Activated T-cell treated with anti-CD3 and anti-CD28 coated beads, Interleukin-2, amount 50 U/mL, for 72 hours (primary cell): ENCODE data around the gene VPS37D. TPM values are rescaled to one million over a fixed set of nuclear protein-coding genes. Genes with fewer than 3 reads are reported as not detected.

Experiments
- ATAC-seq, 2 donors: fragments of 150-1000 bp; cut with Tn5 transposase; replicated peaks in 1 of 2; 2 replicates each; pipeline ENCODE4 v1.10.0; 2021; ENCODE audit warnings: moderate library complexity in 2 of 2, mild to moderate bottlenecking in 1 of 2
- DNase-seq, 2 donors: peaks; one replicate each; pipeline ENCODE4 v3.0.0; 2021 to 2022; ENCODE audit warnings: mixed read lengths in 1 of 2
- H3K27ac Mint-ChIP-seq: one replicate; pipeline ENCODE4 v1.8.0; 2022; ENCODE audit warnings: mild to moderate bottlenecking, moderate library complexity, mixed read lengths
- H3K27me3 Mint-ChIP-seq: one replicate; pipeline ENCODE4 v1.8.0; 2022; ENCODE audit warnings: low read depth, mixed read lengths
- H3K36me3 Mint-ChIP-seq, 2 donors: one replicate each; pipeline ENCODE4 v1.8.0; 2022; ENCODE audit warnings: mixed read lengths in 2 of 2, mild to moderate bottlenecking in 1 of 2; ENCODE audit not compliant: insufficient read depth in 2 of 2
- H3K4me1 Mint-ChIP-seq: one replicate; pipeline ENCODE4 v1.8.0; 2022; ENCODE audit warnings: low read depth, mixed read lengths
- H3K4me3 Mint-ChIP-seq, 2 donors: one replicate each; pipeline ENCODE4 v1.8.0; 2022; ENCODE audit warnings: mild to moderate bottlenecking in 2 of 2, mixed read lengths in 2 of 2, moderate library complexity in 2 of 2
- H3K9me3 Mint-ChIP-seq, 2 donors: one replicate each; pipeline ENCODE4 v1.8.0; 2022; ENCODE audit warnings: mixed read lengths in 2 of 2
- total RNA-seq, 2 donors: library from RNA; stranded (reverse); gene quantifications; one replicate each; pipeline ENCODE4 v1.2.3, GENCODE V29; 2022

The VPS37D gene
- total RNA-seq, 2 donors from 2014 or later, result 0.70 to 0.95 TPM

DNA sequence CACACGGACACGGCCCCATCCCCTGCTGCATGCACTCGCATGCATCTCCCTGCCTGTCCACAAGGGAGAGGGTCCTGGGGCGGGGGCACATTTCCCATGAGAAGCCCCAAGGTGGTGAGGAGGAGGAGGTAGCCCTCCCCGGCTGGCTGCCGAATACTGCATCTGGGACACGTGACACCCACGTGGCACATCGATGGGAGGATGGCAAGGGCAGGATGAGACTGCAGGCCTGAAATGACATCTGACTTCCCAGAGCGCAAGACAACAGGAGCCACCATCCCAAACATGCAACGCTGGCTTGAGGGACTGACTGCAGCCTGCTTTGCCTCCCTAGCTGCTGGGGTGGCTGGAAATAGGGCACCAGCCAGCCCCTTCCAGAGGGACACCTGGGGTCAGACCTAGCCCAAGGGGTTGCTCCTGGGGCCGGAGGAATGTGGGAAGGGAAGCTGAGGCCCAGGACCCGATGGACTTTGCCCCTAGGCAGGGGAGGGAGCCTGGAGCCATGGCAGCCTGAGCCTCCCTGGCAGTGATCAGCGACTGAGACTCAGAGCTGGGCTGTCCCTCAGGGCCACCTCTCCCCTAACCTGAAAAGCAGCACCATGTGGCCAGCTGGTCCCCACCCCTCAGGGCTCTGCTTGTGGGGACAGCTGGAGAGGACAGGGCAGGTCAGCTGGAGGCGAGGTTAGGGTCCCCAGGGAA, 31.9 kb downstream of the VPS37D start:
- H3K27me3 Mint-ChIP-seq, result no peaks in the 10 kb centered on the region
- no peak overlapping the region for H3K27ac Mint-ChIP-seq
- DNase-seq, result no peak
- H3K9me3 Mint-ChIP-seq, result no peaks in the 10 kb centered on the region
- no peak for ATAC-seq
- H3K4me1 Mint-ChIP-seq, result no peaks in the 10 kb centered on the region
- peaks cover 3 to 9% of the 10 kb centered on the region in 2 donors for H3K36me3 Mint-ChIP-seq
- no peak overlapping the region for H3K4me3 Mint-ChIP-seq

DNA sequence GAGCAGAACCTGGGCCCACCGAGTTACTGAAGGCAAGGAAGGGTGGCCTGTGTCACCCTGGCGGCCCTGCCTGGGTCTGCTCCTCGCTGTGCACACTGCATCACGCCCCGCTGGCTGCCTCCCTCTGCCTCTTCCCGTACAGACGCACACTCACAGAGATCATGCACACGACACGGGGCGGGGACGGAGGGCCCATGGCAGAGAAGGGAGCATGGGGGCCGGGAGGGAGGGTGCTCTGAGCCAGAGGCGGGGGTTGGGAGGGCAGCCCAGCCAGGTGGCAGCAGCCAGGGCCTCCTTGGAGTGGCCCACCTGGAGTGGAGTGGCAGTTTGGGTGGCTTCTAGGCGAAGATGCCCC, 32.4 kb downstream of the VPS37D start:
- peaks cover 0 to 6% of the 10 kb centered on the region in 2 donors for H3K36me3 Mint-ChIP-seq
- H3K4me3 Mint-ChIP-seq, result no peak overlapping the region

DNA sequence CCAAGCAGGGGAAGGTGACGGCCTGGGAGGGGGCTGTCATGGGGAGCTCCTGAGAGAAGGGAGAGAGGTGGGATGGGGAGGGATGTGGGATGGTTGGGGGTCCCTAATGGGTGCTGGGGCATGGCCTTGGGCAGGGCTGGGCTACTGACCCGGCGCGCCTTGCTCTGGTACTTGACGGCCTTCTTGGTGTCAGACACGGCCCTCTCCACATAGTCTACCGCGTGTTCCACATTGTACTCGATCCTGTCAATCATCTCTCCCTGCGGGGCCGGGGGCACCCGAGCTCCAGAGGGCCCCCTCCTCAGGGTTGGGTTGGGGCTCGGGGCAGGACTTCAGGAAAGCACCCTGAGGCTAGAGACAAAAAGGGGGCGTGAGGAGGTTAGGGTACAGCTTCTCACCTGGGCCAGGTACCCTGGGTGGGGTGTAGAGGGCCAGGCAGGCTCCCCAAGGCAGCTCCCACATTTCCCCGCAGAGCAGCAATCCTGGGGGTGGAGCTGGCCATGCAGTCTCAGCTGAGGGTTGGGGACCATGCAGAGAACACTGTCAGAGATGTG, 33.0 kb downstream of the VPS37D start:
- H3K4me3 Mint-ChIP-seq, result no peak overlapping the region

More for the DNA sequence above, 32.4 kb downstream of the VPS37D start:
- no peak for ATAC-seq
- Mint-ChIP-seq H3K9me3 (no peaks in the 10 kb centered on the region), H3K27me3 (no peaks in the 10 kb centered on the region), H3K4me1 (no peaks in the 10 kb centered on the region), H3K27ac (no peak overlapping the region)
- DNase-seq, result no peak

DNA sequence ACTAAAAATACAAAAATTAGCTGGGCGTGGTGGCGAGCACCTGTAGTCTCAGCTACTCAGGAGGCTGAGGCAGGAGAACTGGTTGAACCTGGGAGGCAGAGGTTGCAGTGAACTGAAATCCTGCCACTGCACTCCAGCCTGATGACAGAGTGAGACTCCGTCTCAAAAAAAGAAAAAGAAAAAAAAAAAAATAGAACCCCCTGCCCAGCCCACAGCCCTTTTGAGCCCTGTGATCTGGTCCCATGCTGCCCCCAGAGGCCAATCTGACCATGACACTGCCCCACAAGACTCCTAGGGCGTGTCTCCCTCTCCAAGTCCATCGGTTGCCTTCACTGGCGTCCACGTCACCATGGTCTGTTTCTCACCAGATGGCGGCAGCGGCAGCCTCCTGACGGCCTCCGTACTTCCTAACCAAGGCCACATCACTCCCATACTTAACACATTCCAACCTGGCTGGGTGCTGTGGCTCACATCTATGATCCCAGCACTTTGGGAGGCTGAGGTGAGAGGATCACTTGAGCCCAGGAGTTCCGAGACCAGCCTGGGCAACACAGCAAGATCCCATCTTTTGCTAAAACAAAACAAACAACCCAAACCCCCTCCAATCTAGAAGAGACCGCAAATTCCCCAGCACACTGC, 33.8 kb downstream of the VPS37D start:
- Mint-ChIP-seq H3K4me3 (no peak overlapping the region), H3K27ac (no peak overlapping the region), H3K4me1 (peaks cover 2% of the 10 kb centered on the region), H3K27me3 (no peaks in the 10 kb centered on the region), H3K36me3 (peaks cover 0 to 6% of the 10 kb centered on the region in 2 donors), H3K9me3 (no peaks in the 10 kb centered on the region)
- ATAC-seq (no peak), DNase-seq (peak; percentile 33 to 48)

More for the DNA sequence above, 33.0 kb downstream of the VPS37D start:
- no peaks in the 10 kb centered on the region for H3K9me3 Mint-ChIP-seq
- peaks cover 0 to 6% of the 10 kb centered on the region in 2 donors for H3K36me3 Mint-ChIP-seq
- H3K4me1 Mint-ChIP-seq, result no peaks in the 10 kb centered on the region
- no peaks in the 10 kb centered on the region for H3K27me3 Mint-ChIP-seq
- H3K27ac Mint-ChIP-seq, result no peak overlapping the region
- ATAC-seq (no peak), DNase-seq (no peak)

DNA sequence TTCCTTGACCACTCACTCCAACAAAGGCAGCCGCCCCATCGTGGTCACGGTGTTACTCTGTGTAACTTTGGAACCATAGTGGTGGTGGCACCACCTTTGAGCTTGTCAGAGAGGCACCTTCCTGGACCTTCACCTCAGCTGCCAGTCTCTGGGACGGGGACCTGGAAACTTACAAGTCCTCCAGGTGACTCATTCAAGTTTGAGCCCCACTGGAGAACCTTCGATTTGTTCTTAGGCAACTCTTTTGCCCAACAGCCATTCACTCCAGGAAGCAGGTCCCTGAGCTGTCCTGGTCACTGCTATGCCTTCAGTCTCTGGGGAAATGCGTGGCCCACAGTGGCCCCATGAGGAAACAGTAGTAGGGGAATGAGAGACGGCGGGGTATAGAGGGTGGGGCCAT, 34.6 kb downstream of the VPS37D start:
- H3K4me1 Mint-ChIP-seq, result peaks cover 8% of the 10 kb centered on the region
- no peak overlapping the region for H3K27ac Mint-ChIP-seq
- peaks cover 0 to 4% of the 10 kb centered on the region in 2 donors for H3K36me3 Mint-ChIP-seq
- ATAC-seq (no peak), DNase-seq (no peak)
- H3K4me3 Mint-ChIP-seq, result no peak overlapping the region
- no peaks in the 10 kb centered on the region for H3K9me3 Mint-ChIP-seq
- H3K27me3 Mint-ChIP-seq, result no peaks in the 10 kb centered on the region

DNA sequence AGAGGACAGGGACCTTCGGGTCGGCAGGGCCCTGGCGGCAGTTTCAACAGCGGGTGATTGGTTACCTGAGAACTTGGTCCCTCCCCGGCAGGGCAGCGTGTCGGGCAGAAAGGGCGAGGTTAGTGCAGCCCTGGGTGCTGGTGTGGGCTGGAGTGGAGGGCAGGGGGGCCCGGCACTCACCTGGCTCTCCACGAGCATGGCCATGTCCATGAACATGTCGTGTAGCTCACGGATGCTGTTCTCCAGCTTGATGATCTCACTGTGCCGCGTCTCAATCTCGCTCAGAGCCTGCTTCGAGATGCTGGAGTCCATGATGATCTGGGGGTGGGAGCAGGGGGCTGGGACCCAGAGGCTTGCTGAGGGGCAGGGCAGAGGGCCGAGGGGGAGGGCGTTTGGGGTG, 35.0 kb downstream of the VPS37D start:
- H3K27ac Mint-ChIP-seq, result no peak overlapping the region
- H3K36me3 Mint-ChIP-seq, result peaks cover 0 to 4% of the 10 kb centered on the region in 2 donors
- DNase-seq (no peak), ATAC-seq (no peak)
- no peaks in the 10 kb centered on the region for H3K27me3 Mint-ChIP-seq
- H3K4me3 Mint-ChIP-seq, result no peak overlapping the region
- H3K4me1 Mint-ChIP-seq, result peaks cover 8% of the 10 kb centered on the region
- no peaks in the 10 kb centered on the region for H3K9me3 Mint-ChIP-seq

DNA sequence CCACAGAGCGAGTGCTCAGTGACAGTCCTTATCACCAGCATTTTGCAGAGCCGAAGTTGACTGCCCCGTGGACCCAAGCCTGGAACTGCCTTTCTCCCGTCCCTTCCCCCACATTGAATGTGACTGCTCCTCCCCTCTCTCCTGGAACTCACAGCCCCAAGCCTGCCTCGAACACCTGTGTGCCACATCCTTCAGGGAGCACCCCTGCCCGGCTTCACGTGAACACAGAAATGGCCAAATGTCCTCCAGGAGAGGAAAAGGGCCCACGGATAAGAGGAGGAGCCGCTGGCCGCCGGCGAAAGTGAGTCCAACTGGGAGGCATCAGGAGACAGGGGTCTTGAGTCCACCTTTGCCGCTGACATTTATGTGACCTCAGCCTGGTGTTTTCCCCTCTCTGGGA, 35.6 kb downstream of the VPS37D start:
- H3K9me3 Mint-ChIP-seq, result no peaks in the 10 kb centered on the region
- ATAC-seq (no peak), DNase-seq (no peak)
- H3K4me1 Mint-ChIP-seq, result peaks cover 8% of the 10 kb centered on the region
- H3K36me3 Mint-ChIP-seq, result peaks cover 0 to 4% of the 10 kb centered on the region in 2 donors
- no peaks in the 10 kb centered on the region for H3K27me3 Mint-ChIP-seq
- H3K4me3 Mint-ChIP-seq, result no peak overlapping the region
- no peak overlapping the region for H3K27ac Mint-ChIP-seq

DNA sequence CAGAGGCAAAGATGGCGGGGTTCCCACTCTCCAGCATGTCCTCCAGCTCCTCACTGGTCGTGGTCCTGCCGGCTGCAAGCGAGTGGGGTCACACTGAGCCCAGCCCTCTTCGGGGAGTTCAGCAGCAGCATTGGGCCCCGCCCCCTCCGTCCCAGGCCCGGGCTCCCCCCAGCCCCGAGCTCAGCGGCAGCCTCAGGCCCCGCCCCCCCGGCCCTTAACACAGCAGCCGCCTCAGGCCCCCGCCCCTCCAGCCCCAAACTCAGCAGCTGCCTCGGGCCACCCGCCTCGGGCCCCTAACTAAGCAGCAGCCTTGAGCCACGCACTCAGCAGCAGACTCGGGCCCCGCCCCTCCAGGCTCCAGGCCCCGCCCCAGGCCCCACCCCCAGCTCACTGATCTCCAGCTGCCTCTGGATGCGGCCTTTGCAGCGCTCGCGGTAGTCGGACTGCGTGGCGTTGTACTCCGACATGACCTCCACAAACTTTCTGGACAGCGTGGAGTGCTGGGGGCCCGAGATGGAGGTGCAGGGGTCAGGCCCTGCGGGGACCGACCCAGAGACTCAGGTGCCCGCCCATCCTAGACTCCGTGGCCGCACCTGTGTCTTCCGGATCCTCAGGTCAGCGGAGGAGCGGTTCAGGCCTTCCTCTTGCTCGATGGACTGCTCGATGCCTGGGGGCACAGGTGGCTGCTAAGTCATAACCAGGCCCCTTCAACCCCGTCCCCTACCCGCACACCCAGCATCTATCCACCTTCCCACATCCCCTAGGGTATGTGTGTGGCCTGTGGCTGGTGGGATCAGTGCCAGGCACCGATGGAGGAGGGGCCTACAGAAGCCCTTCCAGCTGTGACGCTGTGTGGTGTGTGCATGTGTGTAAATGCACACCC, 36.4 kb downstream of the VPS37D start:
- no peaks in the 10 kb centered on the region for H3K27me3 Mint-ChIP-seq
- peak overlapping the region in 1 of 2 donors; percentile 39 for H3K4me3 Mint-ChIP-seq
- ATAC-seq (peak; percentile 57 to 64), DNase-seq (peak; percentile 35 to 45)
- H3K27ac Mint-ChIP-seq, result no peak overlapping the region
- H3K4me1 Mint-ChIP-seq, result peaks cover 8% of the 10 kb centered on the region
- H3K9me3 Mint-ChIP-seq, result no peaks in the 10 kb centered on the region
- H3K36me3 Mint-ChIP-seq, result peaks cover 0 to 4% of the 10 kb centered on the region in 2 donors

DNA sequence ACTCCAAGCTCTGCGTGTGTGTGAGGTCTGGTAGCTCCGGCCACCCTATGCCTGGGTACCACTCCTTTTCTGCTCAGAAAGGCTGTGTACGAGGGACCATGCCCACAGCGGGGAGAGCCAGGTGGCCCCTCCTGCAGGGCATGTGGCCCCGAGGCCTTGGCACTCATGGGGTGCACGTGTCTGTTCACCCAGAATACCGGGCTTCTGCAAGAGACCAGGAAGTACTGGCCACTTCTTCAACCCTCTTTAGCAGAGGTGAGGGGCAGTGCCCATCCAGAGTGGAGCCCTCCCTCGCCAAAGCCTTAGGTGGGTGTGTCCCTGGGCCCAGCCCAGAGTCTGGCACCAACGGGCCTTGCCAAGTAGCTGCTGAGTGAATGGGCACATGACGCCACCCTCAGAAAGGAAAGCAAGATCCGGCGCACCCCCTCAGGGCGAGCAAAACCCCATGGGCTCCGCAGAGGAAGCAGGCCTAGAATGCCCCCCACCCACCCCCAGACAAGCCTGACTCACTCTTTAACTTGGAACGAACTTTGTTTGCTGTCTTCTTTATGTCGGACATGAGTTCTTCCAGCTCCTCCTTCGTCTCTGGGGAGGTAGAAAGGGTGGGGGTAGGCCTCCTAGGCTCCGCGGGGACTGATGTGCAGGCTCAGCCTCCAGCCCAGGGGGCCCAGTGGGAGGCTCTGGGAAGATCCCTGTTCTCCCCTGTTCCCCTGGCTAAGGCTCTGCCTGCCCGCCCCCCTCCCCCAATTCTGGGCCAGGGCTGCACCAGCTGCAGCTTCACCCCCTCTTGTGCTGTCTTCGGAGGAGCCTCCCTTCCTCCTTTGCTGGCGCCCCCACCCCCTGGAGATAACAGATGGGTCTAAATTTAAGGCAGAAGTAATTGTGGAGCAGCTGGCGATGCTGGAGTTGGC, 37.3 kb downstream of the VPS37D start:
- H3K36me3 Mint-ChIP-seq, result peaks cover 0 to 4% of the 10 kb centered on the region in 2 donors
- H3K27ac Mint-ChIP-seq, result no peak overlapping the region
- no peaks in the 10 kb centered on the region for H3K9me3 Mint-ChIP-seq
- no peaks in the 10 kb centered on the region for H3K27me3 Mint-ChIP-seq
- no peak overlapping the region for H3K4me3 Mint-ChIP-seq
- DNase-seq (no peak), ATAC-seq (no peak)
- peaks cover 8% of the 10 kb centered on the region for H3K4me1 Mint-ChIP-seq

DNA sequence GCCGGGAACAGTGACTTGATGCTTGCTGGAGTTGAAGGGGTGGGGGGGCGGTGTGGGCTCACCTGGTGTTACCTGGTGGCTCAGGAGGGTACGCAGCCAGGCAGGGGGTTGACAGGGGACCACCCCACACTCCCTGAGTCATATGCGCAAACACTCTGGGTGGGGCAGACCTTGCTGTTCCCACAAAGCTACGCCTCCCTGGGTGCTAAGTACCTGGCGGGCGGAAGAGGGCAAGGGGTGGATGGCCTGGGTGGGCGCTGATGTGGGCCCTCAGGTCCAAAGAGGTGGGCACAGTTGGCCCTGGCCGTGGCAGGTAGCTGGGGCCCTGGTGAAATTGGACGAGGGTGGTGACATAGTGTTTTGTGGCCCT, 37.9 kb downstream of the VPS37D start:
- H3K4me1 Mint-ChIP-seq, result peaks cover 8% of the 10 kb centered on the region
- no peak overlapping the region for H3K4me3 Mint-ChIP-seq
- H3K9me3 Mint-ChIP-seq, result no peaks in the 10 kb centered on the region
- peaks cover 0 to 4% of the 10 kb centered on the region in 2 donors for H3K36me3 Mint-ChIP-seq
- no peak overlapping the region for H3K27ac Mint-ChIP-seq
- DNase-seq (no peak), ATAC-seq (no peak)
- no peaks in the 10 kb centered on the region for H3K27me3 Mint-ChIP-seq

DNA sequence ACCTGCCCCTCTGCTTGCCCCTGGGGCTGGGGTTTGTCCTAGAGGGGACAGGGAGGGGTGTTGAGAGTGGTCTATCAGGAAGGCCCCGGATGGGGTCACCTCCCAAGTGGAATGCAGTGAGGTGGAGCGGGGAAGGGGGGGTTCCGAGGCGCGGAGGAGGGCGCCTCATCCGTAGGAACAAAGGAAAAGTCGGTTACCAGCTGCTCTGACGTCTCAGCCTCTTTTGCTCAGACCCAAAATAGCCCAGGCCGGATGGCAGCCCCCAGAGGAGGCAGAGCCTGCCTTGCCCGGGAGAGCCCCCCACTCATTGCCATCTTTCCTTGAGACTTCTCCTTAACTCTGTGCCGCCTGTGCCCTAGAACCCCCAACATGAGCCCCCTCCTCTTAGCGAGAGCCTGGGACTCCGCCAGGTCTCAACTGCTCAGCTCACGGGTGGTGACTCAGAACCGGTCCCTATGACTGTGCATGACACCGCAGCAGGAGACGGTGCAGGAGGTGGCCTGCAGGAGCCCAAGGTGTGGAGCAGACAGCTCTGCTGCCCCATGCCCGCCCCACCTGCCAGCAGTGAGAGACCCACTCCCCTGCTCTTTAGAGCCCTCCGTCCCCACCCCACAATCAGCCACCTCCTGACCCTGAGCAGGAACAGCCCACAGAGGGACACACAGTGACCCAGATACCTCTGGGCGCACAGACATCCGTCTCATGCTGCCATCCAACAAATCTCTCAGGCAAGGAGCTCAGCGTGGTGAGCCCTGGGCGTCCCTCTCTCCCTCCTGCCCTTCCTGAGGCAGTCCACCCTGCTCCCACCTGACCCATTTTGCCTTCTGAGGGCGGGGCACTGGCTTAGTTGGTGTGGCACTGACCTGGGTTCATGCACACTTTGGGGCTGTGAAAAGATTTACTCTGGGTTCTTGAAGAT, 38.8 kb downstream of the VPS37D start:
- H3K4me3 Mint-ChIP-seq, result no peak overlapping the region
- no peaks in the 10 kb centered on the region for H3K27me3 Mint-ChIP-seq
- H3K27ac Mint-ChIP-seq, result no peak overlapping the region
- peaks cover 8% of the 10 kb centered on the region for H3K4me1 Mint-ChIP-seq
- H3K36me3 Mint-ChIP-seq, result peaks cover 0 to 4% of the 10 kb centered on the region in 2 donors
- ATAC-seq (peak; percentile 88 to 90), DNase-seq (peak; percentile 48 to 69)
- H3K9me3 Mint-ChIP-seq, result no peaks in the 10 kb centered on the region
